ENCODE results near the gene TOMM40L. TPM values are rescaled to one million over a fixed set of nuclear protein-coding genes. Genes with fewer than 3 reads are reported as not detected.

TOMM40L gene
- polyA plus RNA-seq, 1 donor (not counting 4 experiments of a cell fraction or from before 2014, with no cell fraction given) = 14.4 TPM

DNA sequence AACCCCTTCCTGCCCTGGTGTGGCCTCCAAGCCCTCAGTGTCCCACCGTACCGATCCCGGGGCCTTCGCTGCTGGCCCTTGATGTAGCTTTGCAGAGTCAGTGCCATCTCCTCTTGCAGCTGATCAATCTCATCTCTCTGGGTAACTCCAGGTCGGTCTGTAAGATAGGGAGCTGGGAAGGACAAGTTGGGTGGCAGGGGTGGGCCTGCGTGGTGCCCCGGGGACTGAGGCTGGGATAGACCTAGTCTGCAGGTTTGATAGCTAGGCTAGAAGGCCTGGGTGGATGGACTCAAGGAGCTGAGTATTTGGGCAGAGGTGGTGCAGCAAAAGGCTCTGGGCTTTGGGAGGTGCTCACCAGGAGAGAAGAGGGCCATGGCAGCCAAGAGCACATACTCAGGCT is 4.9 kb downstream of the TOMM40L start:
- dilution Hi-C loops (cut with MboI; ENCODE audit: extremely low pct_ligation_motif_present, low sequenced_read_pairs) = no loop called here
- Histone ChIP-seq H3K27me3 (ENCODE audit: control insufficient read depth, extremely low read depth, insufficient read depth, low read length) (no peaks in the 10 kb centered on the region), H3K4me3 (ENCODE audit: control insufficient read depth in 2 of 3, extremely low read depth in 1 of 3, insufficient read depth in 2 of 3, low read depth in 1 of 3, low read length in 3 of 3) (no peak overlapping the region), H3K9ac (ENCODE audit: control insufficient read depth, extremely low read depth, insufficient read depth, low read length) (no peak overlapping the region), H3K9me3 (ENCODE audit: control insufficient read depth, low read depth, low read length) (no peaks in the 10 kb centered on the region), H3K79me2 (ENCODE audit: control insufficient read depth, insufficient read depth, low read length) (peaks cover 13% of the 10 kb centered on the region), H3K4me2 (ENCODE audit: control insufficient read depth, extremely low read depth, insufficient read depth, low read depth, low read length) (no peak overlapping the region), H3K27ac (ENCODE audit: control insufficient read depth, insufficient read depth, low read length) (no peak overlapping the region), H2AFZ (ENCODE audit: control insufficient read depth, low read length) (no peak overlapping the region), H3K4me1 (ENCODE audit: control insufficient read depth, extremely low read depth, insufficient read depth, low read length) (peaks cover 19% of the 10 kb centered on the region), H3K36me3 (ENCODE audit: control insufficient read depth in 2 of 2, extremely low read depth in 1 of 2, insufficient read depth in 2 of 2, low read length in 2 of 2) (peaks cover 12 to 17% of the 10 kb centered on the region in 2 experiments), H3K9me1 (ENCODE audit: control insufficient read depth, extremely low read depth, insufficient read depth, low read length) (no peaks in the 10 kb centered on the region), H4K20me1 (ENCODE audit: control insufficient read depth, extremely low read depth, insufficient read depth, low read length) (no peaks in the 10 kb centered on the region)
- no peak for TF ChIP-seq EZH2 (IDR thresholded peaks at IDR 0.05; ENCODE audit: low read length)
- TF ChIP-seq, protein P1, sequence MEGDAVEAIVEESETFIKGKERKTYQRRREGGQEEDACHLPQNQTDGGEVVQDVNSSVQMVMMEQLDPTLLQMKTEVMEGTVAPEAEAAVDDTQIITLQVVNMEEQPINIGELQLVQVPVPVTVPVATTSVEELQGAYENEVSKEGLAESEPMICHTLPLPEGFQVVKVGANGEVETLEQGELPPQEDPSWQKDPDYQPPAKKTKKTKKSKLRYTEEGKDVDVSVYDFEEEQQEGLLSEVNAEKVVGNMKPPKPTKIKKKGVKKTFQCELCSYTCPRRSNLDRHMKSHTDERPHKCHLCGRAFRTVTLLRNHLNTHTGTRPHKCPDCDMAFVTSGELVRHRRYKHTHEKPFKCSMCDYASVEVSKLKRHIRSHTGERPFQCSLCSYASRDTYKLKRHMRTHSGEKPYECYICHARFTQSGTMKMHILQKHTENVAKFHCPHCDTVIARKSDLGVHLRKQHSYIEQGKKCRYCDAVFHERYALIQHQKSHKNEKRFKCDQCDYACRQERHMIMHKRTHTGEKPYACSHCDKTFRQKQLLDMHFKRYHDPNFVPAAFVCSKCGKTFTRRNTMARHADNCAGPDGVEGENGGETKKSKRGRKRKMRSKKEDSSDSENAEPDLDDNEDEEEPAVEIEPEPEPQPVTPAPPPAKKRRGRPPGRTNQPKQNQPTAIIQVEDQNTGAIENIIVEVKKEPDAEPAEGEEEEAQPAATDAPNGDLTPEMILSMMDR (optimal IDR thresholded peaks at IDR 0.05 in 1 of 3, IDR thresholded peaks at IDR 0.05 in 1 of 3, conservative IDR thresholded peaks at IDR 0.05 in 1 of 3; ENCODE audit: extremely low read depth in 1 of 3, insufficient read depth in 2 of 3, low read length in 3 of 3) = no peak
- FAIRE-seq (no peak), DNase-seq (ENCODE audit: low read depth, low spot score) (no peak)

DNA sequence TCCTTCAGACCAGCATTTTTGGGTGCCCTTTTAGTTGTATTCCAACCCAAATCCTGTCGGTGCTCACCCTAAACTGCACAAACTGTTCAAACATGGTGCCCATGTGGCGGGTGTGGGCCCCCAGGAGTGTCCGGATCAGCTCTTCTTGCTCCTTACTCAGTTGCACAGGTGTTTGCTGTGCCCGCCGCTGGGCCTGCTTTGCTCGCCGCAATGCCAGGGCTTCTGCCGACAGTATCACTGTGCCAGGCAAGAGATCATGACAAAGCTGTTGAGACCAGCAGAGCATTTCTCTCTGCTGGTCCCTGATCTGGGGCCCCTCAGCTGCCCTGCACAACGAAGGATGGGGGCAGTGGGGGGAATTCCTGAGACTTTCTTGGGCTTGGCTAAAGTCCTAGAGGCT is 7.2 kb downstream of the TOMM40L start:
- no peaks in the 10 kb centered on the region for H3K27me3 ChIP-seq (ENCODE audit: control insufficient read depth, extremely low read depth, insufficient read depth, low read length)
- no peak overlapping the region for H3K4me2 ChIP-seq (ENCODE audit: control insufficient read depth, extremely low read depth, insufficient read depth, low read depth, low read length)
- DNase-seq (ENCODE audit: low read depth, low spot score) = no peak
- peaks cover 11 to 17% of the 10 kb centered on the region in 2 experiments for H3K36me3 ChIP-seq (ENCODE audit: control insufficient read depth in 2 of 2, extremely low read depth in 1 of 2, insufficient read depth in 2 of 2, low read length in 2 of 2)
- dilution Hi-C loops (cut with MboI; ENCODE audit: extremely low pct_ligation_motif_present, low sequenced_read_pairs) = no loop called here
- no peaks in the 10 kb centered on the region for H4K20me1 ChIP-seq (ENCODE audit: control insufficient read depth, extremely low read depth, insufficient read depth, low read length)
- H3K4me1 ChIP-seq (ENCODE audit: control insufficient read depth, extremely low read depth, insufficient read depth, low read length) = peaks cover 1% of the 10 kb centered on the region
- no peaks in the 10 kb centered on the region for H3K9me3 ChIP-seq (ENCODE audit: control insufficient read depth, low read depth, low read length)
- H2AFZ ChIP-seq (ENCODE audit: control insufficient read depth, low read length) = no peak overlapping the region
- TF ChIP-seq, protein P1 (optimal IDR thresholded peaks at IDR 0.05 in 1 of 3, IDR thresholded peaks at IDR 0.05 in 1 of 3, conservative IDR thresholded peaks at IDR 0.05 in 1 of 3; ENCODE audit: extremely low read depth in 1 of 3, insufficient read depth in 2 of 3, low read length in 3 of 3) = no peak
- TF ChIP-seq EZH2 (IDR thresholded peaks at IDR 0.05; ENCODE audit: low read length) = no peak
- no peaks in the 10 kb centered on the region for H3K9me1 ChIP-seq (ENCODE audit: control insufficient read depth, extremely low read depth, insufficient read depth, low read length)
- no peaks in the 10 kb centered on the region for H3K79me2 ChIP-seq (ENCODE audit: control insufficient read depth, insufficient read depth, low read length)
- no peak overlapping the region for H3K9ac ChIP-seq (ENCODE audit: control insufficient read depth, extremely low read depth, insufficient read depth, low read length)
- no peak overlapping the region for H3K4me3 ChIP-seq (ENCODE audit: control insufficient read depth in 2 of 3, extremely low read depth in 1 of 3, insufficient read depth in 2 of 3, low read depth in 1 of 3, low read length in 3 of 3)
- no peak for FAIRE-seq
- no peak overlapping the region for H3K27ac ChIP-seq (ENCODE audit: control insufficient read depth, insufficient read depth, low read length)
